A549 (cell line): ENCODE data around the gene NIN.

Experiments
- BHLHE40 ChIP-seq: IDR thresholded peaks from 2 replicates; pipeline ENCODE4 v1.6.1; 2012; ENCODE audit warnings: low read depth, low read length, inconsistent platforms
- CTCF ChIP-seq: fragments of >200 bp; sonication (Bioruptor Twin); formaldehyde crosslinking; IDR thresholded peaks from 3 replicates; pipeline ENCODE4 v1.5.1; 2016
- EP300 ChIP-seq, 2 experiments: fragments of >200 bp; sonication (Bioruptor Twin); formaldehyde crosslinking; IDR thresholded peaks; 2 replicates in 1 of 2; 3 replicates in 1 of 2; pipeline ENCODE4 v1.6.1; 2016 to 2017
- MAX ChIP-seq: IDR thresholded peaks from 2 replicates; pipeline ENCODE4 v1.6.1; 2012
- MAZ ChIP-seq: fragments of 150-350 bp; IDR thresholded peaks from 2 replicates; pipeline ENCODE4 v1.6.1; 2014; ENCODE audit warnings: antibody characterized with exemption, low read depth, low read length, borderline replicate concordance

DNA sequence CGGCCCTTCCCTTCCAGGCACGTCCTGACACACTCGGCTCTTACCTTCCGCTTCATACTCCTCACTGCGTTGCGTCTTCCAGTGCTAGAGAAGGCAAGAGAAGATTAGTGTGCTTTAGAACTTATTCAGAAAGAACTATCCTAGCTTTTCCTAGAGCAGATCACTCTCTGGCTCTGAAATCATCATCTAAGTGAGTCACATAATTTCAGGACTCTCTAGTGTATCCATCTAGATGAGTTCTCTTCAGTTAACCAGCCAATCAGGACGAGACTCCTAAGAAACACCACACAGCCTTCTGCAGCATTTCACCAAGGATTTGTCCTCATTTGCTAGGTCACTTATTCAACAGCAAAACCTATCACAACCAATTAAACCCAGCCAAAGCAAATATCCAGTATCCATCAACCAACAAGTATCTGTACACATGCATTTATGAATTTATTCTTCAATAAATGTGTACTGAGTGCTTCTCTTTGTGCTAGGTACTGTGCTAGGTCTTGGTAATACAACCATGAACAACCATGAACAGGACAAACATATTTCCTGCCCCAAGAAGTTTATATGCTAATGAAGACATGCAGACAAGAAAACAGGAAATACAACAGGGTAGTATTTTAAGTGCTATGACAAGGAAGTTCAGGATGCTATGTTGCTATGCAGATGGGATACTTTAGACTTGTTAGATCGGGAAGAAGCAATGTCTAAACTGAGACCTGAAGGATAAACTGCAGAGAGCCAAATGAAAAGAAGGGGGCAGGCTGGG is 52.1 kb downstream of the NIN start:
- no peak for TF ChIP-seq CTCF
- no peak for TF ChIP-seq BHLHE40
- no peak for TF ChIP-seq MAZ
- TF ChIP-seq EP300 (IDR thresholded peaks at IDR 0.05) = no peak
- TF ChIP-seq MAX = no peak
